ENCODE results near the gene RASGRF2.

The RASGRF2 gene

GRCh38 chr5:80977764-80978163 is 17.6 kb downstream of the RASGRF2 start:
- no peak overlapping the region for H4K12ac ChIP-seq (ENCODE audit: low read depth, low read length)
- H3K4me3 ChIP-seq (ENCODE audit: low read depth, low read length), result no peak overlapping the region
- H4K8ac ChIP-seq (ENCODE audit: low read depth, low read length), result no peak overlapping the region
- no peak overlapping the region for H3K4me2 ChIP-seq (ENCODE audit: low read length)
- H2BK120ac ChIP-seq (ENCODE audit: insufficient read depth, low read length, poor library complexity), result no peak overlapping the region
- H2BK12ac ChIP-seq (ENCODE audit: low read length), result no peak overlapping the region
- H3K4me1 ChIP-seq (ENCODE audit: control insufficient read depth in 1 of 2, insufficient read depth in 2 of 2, low read length in 2 of 2), result peaks cover 7 to 20% of the 10 kb centered on the region in 2 experiments
- no peaks in the 10 kb centered on the region for H3K9me3 ChIP-seq (ENCODE audit: insufficient read depth, low read depth, low read length)
- no peak overlapping the region for H3K27ac ChIP-seq (ENCODE audit: low read depth, low read length)
- peak in 1 of 2 donors; percentile 55 for DNase-seq
- no peaks in the 10 kb centered on the region for H3K79me1 ChIP-seq (ENCODE audit: low read length)
- H3K18ac ChIP-seq (ENCODE audit: low read length), result no peak overlapping the region
- no peak overlapping the region for H2AK5ac ChIP-seq (ENCODE audit: low read length)
- no CpG with 5 or more reads among the region's 1 CpG for WGBS (ENCODE audit: extremely low coverage, insufficient coverage, insufficient read length)
- no peak overlapping the region for H3K4ac ChIP-seq (ENCODE audit: low read depth, low read length)
- peaks cover 21% of the 10 kb centered on the region for H3K79me2 ChIP-seq (ENCODE audit: control insufficient read depth, insufficient read depth, low read length, poor library complexity)
- no peak overlapping the region for H2AFZ ChIP-seq (ENCODE audit: insufficient read depth, low read length, poor library complexity)
- no peak overlapping the region for H3K23ac ChIP-seq (ENCODE audit: low read length)
- H3K36me3 ChIP-seq (ENCODE audit: control insufficient read depth in 1 of 2, insufficient read depth in 2 of 2, low read length in 2 of 2), result peaks cover 0 to 6% of the 10 kb centered on the region in 2 experiments
- no peak overlapping the region for H4K91ac ChIP-seq (ENCODE audit: low read depth, low read length)
- no peak overlapping the region for H2BK5ac ChIP-seq (ENCODE audit: low read depth, low read length, poor library complexity)
- H3K9ac ChIP-seq (ENCODE audit: low read length), result no peak overlapping the region
- no peaks in the 10 kb centered on the region for H3K27me3 ChIP-seq (ENCODE audit: insufficient read depth, low read length)
- no peak overlapping the region for H3K14ac ChIP-seq (ENCODE audit: low read length)

- no CpG with 5 or more reads among the region's 1 CpG for WGBS (ENCODE audit: extremely low coverage, insufficient coverage, insufficient read length)
- Histone ChIP-seq H3K79me1 (ENCODE audit: low read length) (no peaks in the 10 kb centered on the region), H3K4me2 (ENCODE audit: low read length) (no peak overlapping the region), H3K4ac (ENCODE audit: low read depth, low read length) (peak overlapping the region; percentile 84), H3K79me2 (ENCODE audit: control insufficient read depth, insufficient read depth, low read length, poor library complexity) (peaks cover 15% of the 10 kb centered on the region), H2AFZ (ENCODE audit: insufficient read depth, low read length, poor library complexity) (no peak overlapping the region), H3K4me3 (ENCODE audit: low read depth, low read length) (no peak overlapping the region), H4K91ac (ENCODE audit: low read depth, low read length) (no peak overlapping the region), H2BK120ac (ENCODE audit: insufficient read depth, low read length, poor library complexity) (no peak overlapping the region), H3K14ac (ENCODE audit: low read length) (no peak overlapping the region), H3K23ac (ENCODE audit: low read length) (no peak overlapping the region), H4K12ac (ENCODE audit: low read depth, low read length) (no peak overlapping the region), H3K4me1 (ENCODE audit: control insufficient read depth in 1 of 2, insufficient read depth in 2 of 2, low read length in 2 of 2) (peaks cover 7 to 21% of the 10 kb centered on the region in 2 experiments), H3K27ac (ENCODE audit: low read depth, low read length) (no peak overlapping the region), H4K8ac (ENCODE audit: low read depth, low read length) (no peak overlapping the region), H3K9ac (ENCODE audit: low read length) (no peak overlapping the region), H2BK12ac (ENCODE audit: low read length) (no peak overlapping the region), H3K18ac (ENCODE audit: low read length) (no peak overlapping the region), H3K9me3 (ENCODE audit: insufficient read depth, low read depth, low read length) (no peaks in the 10 kb centered on the region), H2AK5ac (ENCODE audit: low read length) (no peak overlapping the region), H2BK5ac (ENCODE audit: low read depth, low read length, poor library complexity) (no peak overlapping the region), H3K36me3 (ENCODE audit: control insufficient read depth in 1 of 2, insufficient read depth in 2 of 2, low read length in 2 of 2) (peaks cover 4 to 11% of the 10 kb centered on the region in 2 experiments), H3K27me3 (ENCODE audit: insufficient read depth, low read length) (no peaks in the 10 kb centered on the region)
- DNase-seq, result no peak
Measured at GRCh38 chr5:80978772-80979317, 18.7 kb downstream of the RASGRF2 start.

- peaks cover 5% of the 10 kb centered on the region for H3K79me1 ChIP-seq (ENCODE audit: low read length)
- peaks cover 9% of the 10 kb centered on the region for H3K79me2 ChIP-seq (ENCODE audit: control insufficient read depth, insufficient read depth, low read length, poor library complexity)
- H2AK5ac ChIP-seq (ENCODE audit: low read length), result no peak overlapping the region
- H4K91ac ChIP-seq (ENCODE audit: low read depth, low read length), result no peak overlapping the region
- no CpG with 5 or more reads among the region's 4 CpGs for WGBS (ENCODE audit: extremely low coverage, insufficient coverage, insufficient read length)
- H3K18ac ChIP-seq (ENCODE audit: low read length), result no peak overlapping the region
- no peak overlapping the region for H4K12ac ChIP-seq (ENCODE audit: low read depth, low read length)
- no peak for DNase-seq
- H3K27me3 ChIP-seq (ENCODE audit: insufficient read depth, low read length), result no peaks in the 10 kb centered on the region
- no peak overlapping the region for H2AFZ ChIP-seq (ENCODE audit: insufficient read depth, low read length, poor library complexity)
- no peaks in the 10 kb centered on the region for H3K9me3 ChIP-seq (ENCODE audit: insufficient read depth, low read depth, low read length)
- no peak overlapping the region for H3K4me2 ChIP-seq (ENCODE audit: low read length)
- H2BK5ac ChIP-seq (ENCODE audit: low read depth, low read length, poor library complexity), result no peak overlapping the region
- H2BK12ac ChIP-seq (ENCODE audit: low read length), result no peak overlapping the region
- no peak overlapping the region for H3K27ac ChIP-seq (ENCODE audit: low read depth, low read length)
- no peak overlapping the region for H4K8ac ChIP-seq (ENCODE audit: low read depth, low read length)
- H3K14ac ChIP-seq (ENCODE audit: low read length), result no peak overlapping the region
- no peak overlapping the region for H2BK120ac ChIP-seq (ENCODE audit: insufficient read depth, low read length, poor library complexity)
- peaks cover 4 to 6% of the 10 kb centered on the region in 2 experiments for H3K36me3 ChIP-seq (ENCODE audit: control insufficient read depth in 1 of 2, insufficient read depth in 2 of 2, low read length in 2 of 2)
- H3K9ac ChIP-seq (ENCODE audit: low read length), result no peak overlapping the region
- peak overlapping the region; percentile 35 for H3K4ac ChIP-seq (ENCODE audit: low read depth, low read length)
- H3K23ac ChIP-seq (ENCODE audit: low read length), result no peak overlapping the region
- H3K4me3 ChIP-seq (ENCODE audit: low read depth, low read length), result no peak overlapping the region
- peaks cover 8 to 17% of the 10 kb centered on the region in 2 experiments for H3K4me1 ChIP-seq (ENCODE audit: control insufficient read depth in 1 of 2, insufficient read depth in 2 of 2, low read length in 2 of 2)
Measured at GRCh38 chr5:80982093-80982492, 21.9 kb downstream of the RASGRF2 start.

- Histone ChIP-seq H3K4me1 (ENCODE audit: control insufficient read depth in 1 of 2, insufficient read depth in 2 of 2, low read length in 2 of 2) (peaks cover 16 to 24% of the 10 kb centered on the region in 2 experiments), H3K4me3 (ENCODE audit: low read depth, low read length) (no peak overlapping the region), H3K4me2 (ENCODE audit: low read length) (no peak overlapping the region), H3K27me3 (ENCODE audit: insufficient read depth, low read length) (no peaks in the 10 kb centered on the region), H3K4ac (ENCODE audit: low read depth, low read length) (peak overlapping the region; percentile 69), H2AFZ (ENCODE audit: insufficient read depth, low read length, poor library complexity) (no peak overlapping the region), H3K79me1 (ENCODE audit: low read length) (peaks cover 17% of the 10 kb centered on the region), H3K14ac (ENCODE audit: low read length) (no peak overlapping the region), H2BK120ac (ENCODE audit: insufficient read depth, low read length, poor library complexity) (no peak overlapping the region), H3K23ac (ENCODE audit: low read length) (no peak overlapping the region), H3K79me2 (ENCODE audit: control insufficient read depth, insufficient read depth, low read length, poor library complexity) (peaks cover 11% of the 10 kb centered on the region), H4K8ac (ENCODE audit: low read depth, low read length) (no peak overlapping the region), H2AK5ac (ENCODE audit: low read length) (no peak overlapping the region), H3K9me3 (ENCODE audit: insufficient read depth, low read depth, low read length) (no peaks in the 10 kb centered on the region), H2BK5ac (ENCODE audit: low read depth, low read length, poor library complexity) (no peak overlapping the region), H3K18ac (ENCODE audit: low read length) (no peak overlapping the region), H4K91ac (ENCODE audit: low read depth, low read length) (no peak overlapping the region), H4K12ac (ENCODE audit: low read depth, low read length) (no peak overlapping the region), H2BK12ac (ENCODE audit: low read length) (no peak overlapping the region), H3K9ac (ENCODE audit: low read length) (no peak overlapping the region), H3K36me3 (ENCODE audit: control insufficient read depth in 1 of 2, insufficient read depth in 2 of 2, low read length in 2 of 2) (peaks cover 4 to 6% of the 10 kb centered on the region in 2 experiments), H3K27ac (ENCODE audit: low read depth, low read length) (peak overlapping the region; percentile 18)
- no peak for DNase-seq
- WGBS (ENCODE audit: extremely low coverage, insufficient coverage, insufficient read length), result no CpG with 5 or more reads among the region's 2 CpGs
Measured at GRCh38 chr5:80985600-80986228, 25.6 kb downstream of the RASGRF2 start.

Measured in trophoblast cell (in vitro differentiated cells and primary cell).